WTC11 (cell line): Measurements from ENCODE around the gene TSPAN17. TPM values are rescaled to one million over a fixed set of nuclear protein-coding genes. Genes with fewer than 3 reads are reported as not detected.

Source experiments
- ATAC-seq: fragments of 200-7000 bp; cut with Tn5 transposase; 2 replicates; pipeline ENCODE4 v1.10.0; 2021; ENCODE audit warnings: mild to moderate bottlenecking, moderate library complexity
- CTCF ChIA-PET: fragments of 300-600 bp; sonication (Branson Sonifier 250); formaldehyde crosslinking; loops from one replicate; lab custom pipeline; 2021; ENCODE audit warnings: antibody characterized with exemption; lab: Charles Lee
- POLR2A ChIA-PET: fragments of 350-600 bp; sonication (Branson Sonifier 250); formaldehyde crosslinking; loops from one replicate; lab custom pipeline; 2021; ENCODE audit warnings: antibody characterized with exemption; lab: Charles Lee
- DNase-seq: peaks from one replicate; pipeline ENCODE4 v3.0.0; 2021; ENCODE audit warnings: low spot score
- H3K27ac Mint-ChIP-seq: 2 replicates; pipeline ENCODE4 v1.8.0; 2021; ENCODE audit warnings: mixed read lengths
- H3K27me3 Mint-ChIP-seq: 2 replicates; pipeline ENCODE4 v1.8.0; 2021; ENCODE audit warnings: low read depth, mild to moderate bottlenecking, moderate library complexity, mixed read lengths
- H3K36me3 Mint-ChIP-seq: 2 replicates; pipeline ENCODE4 v1.8.0; 2021; ENCODE audit warnings: mixed read lengths
- H3K4me1 Mint-ChIP-seq: 2 replicates; pipeline ENCODE4 v1.8.0; 2022; ENCODE audit warnings: mixed read lengths
- H3K4me3 Mint-ChIP-seq: 2 replicates; pipeline ENCODE4 v1.8.0; 2021; ENCODE audit warnings: mild to moderate bottlenecking, moderate library complexity, mixed read lengths
- H3K9me3 Mint-ChIP-seq: 2 replicates; pipeline ENCODE4 v1.8.0; 2021; ENCODE audit warnings: mixed read lengths
- CDX4 ChIP-seq: fragments of 250-450 bp; sonication (Bioruptor Pico); IDR thresholded peaks from 2 replicates; pipeline ENCODE4 v1.9.0; 2021; ENCODE audit warnings: moderate library complexity, mild to moderate bottlenecking, inconsistent platforms, borderline replicate concordance
- CREB1 ChIP-seq: sonication (generic); formaldehyde crosslinking; IDR thresholded peaks from 2 replicates; pipeline ENCODE4 v1.8.0; 2023; ENCODE audit warnings: mild to moderate bottlenecking, missing genetic modification reagents
- ESRRA ChIP-seq: sonication (generic); formaldehyde crosslinking; IDR thresholded peaks from 2 replicates; pipeline ENCODE4 v1.8.1; 2022; ENCODE audit warnings: mild to moderate bottlenecking, missing genetic modification reagents, borderline replicate concordance
- FOXJ3 ChIP-seq: sonication (generic); formaldehyde crosslinking; IDR thresholded peaks from 2 replicates; pipeline ENCODE4 v1.9.0; 2021; ENCODE audit warnings: missing genetic modification reagents, mild to moderate bottlenecking, borderline replicate concordance
- FOXP4 ChIP-seq: sonication (generic); formaldehyde crosslinking; IDR thresholded peaks from 2 replicates; pipeline ENCODE4 v1.8.0; 2022; ENCODE audit warnings: mild to moderate bottlenecking, missing genetic modification reagents
- HMGXB4 ChIP-seq: sonication (generic); formaldehyde crosslinking; IDR thresholded peaks from 2 replicates; pipeline ENCODE4 v1.8.1; 2023; ENCODE audit warnings: mild to moderate bottlenecking, moderate library complexity, missing genetic modification reagents
- JAZF1 ChIP-seq: fragments of 250-450 bp; sonication (Bioruptor Pico); IDR thresholded peaks from 2 replicates; pipeline ENCODE4 v1.9.0; 2021; ENCODE audit warnings: moderate library complexity, mild to moderate bottlenecking, inconsistent platforms
- MLX ChIP-seq: sonication (generic); formaldehyde crosslinking; IDR thresholded peaks from 2 replicates; pipeline ENCODE4 v1.8.1; 2023; ENCODE audit warnings: mild to moderate bottlenecking, missing genetic modification reagents, moderate library complexity
- MYBL2 ChIP-seq: sonication (generic); formaldehyde crosslinking; IDR thresholded peaks from 2 replicates; pipeline ENCODE4 v1.8.1; 2023; ENCODE audit warnings: mild to moderate bottlenecking, moderate library complexity, missing genetic modification reagents
- NR2C2 ChIP-seq: sonication (generic); formaldehyde crosslinking; IDR thresholded peaks from 2 replicates; pipeline ENCODE4 v1.8.0; 2022; ENCODE audit warnings: mild to moderate bottlenecking, missing genetic modification reagents
- NR3C1 ChIP-seq: sonication (generic); formaldehyde crosslinking; conservative IDR thresholded peaks from 2 replicates; pipeline ENCODE4 v1.8.1; 2023; ENCODE audit warnings: low read depth, mild to moderate bottlenecking, missing genetic modification reagents
- PREB ChIP-seq: sonication (generic); formaldehyde crosslinking; IDR thresholded peaks from 2 replicates; pipeline ENCODE4 v1.8.1; 2022; ENCODE audit warnings: mild to moderate bottlenecking, missing genetic modification reagents, moderate library complexity, borderline replicate concordance
- SP1 ChIP-seq: sonication (generic); formaldehyde crosslinking; conservative IDR thresholded peaks from 2 replicates; pipeline ENCODE4 v1.8.1; 2022; ENCODE audit warnings: missing genetic modification reagents
- TCF7 ChIP-seq: sonication (generic); formaldehyde crosslinking; IDR thresholded peaks from 2 replicates; pipeline ENCODE4 v1.8.0; 2022; ENCODE audit warnings: mild to moderate bottlenecking, low read depth, missing genetic modification reagents, moderate library complexity
- ZNF121 ChIP-seq: sonication (generic); formaldehyde crosslinking; IDR thresholded peaks from 2 replicates; pipeline ENCODE4 v1.8.0; 2023; ENCODE audit warnings: missing genetic modification reagents
- ZNF416 ChIP-seq: fragments of 250-450 bp; sonication (Bioruptor Pico); IDR thresholded peaks from 2 replicates; pipeline ENCODE4 v1.9.0; 2021; ENCODE audit warnings: mild to moderate bottlenecking, inconsistent platforms
- ZNF423 ChIP-seq: fragments of 250-450 bp; sonication (Bioruptor Pico); IDR thresholded peaks from 2 replicates; pipeline ENCODE4 v2.1.2; 2022; ENCODE audit warnings: mild to moderate bottlenecking, moderate library complexity
- ZNF512 ChIP-seq: sonication (generic); formaldehyde crosslinking; IDR thresholded peaks from 2 replicates; pipeline ENCODE4 v1.8.1; 2022; ENCODE audit warnings: missing genetic modification reagents, borderline replicate concordance
- total RNA-seq: library from RNA; stranded (reverse); gene quantifications from 3 replicates; pipeline ENCODE4 v1.2.3, GENCODE V29; 2021

TSPAN17 gene
- total RNA-seq, 1 experiment from 2014 or later: 47.8 TPM

GRCh38 chr5:176639981-176640380 is 7.3 kb upstream of the TSPAN17 start:
- no peak overlapping the region for H3K4me3 Mint-ChIP-seq
- ChIA-PET CTCF (interaction anchor here (0.9 to 1.7 kb wide), 2 partner anchors 9 to 21 kb away, joined by 5 to 6 read pairs; partner anchors contain the start of genes EIF4E1B and SNCB), POLR2A (no interaction called here)
- H3K9me3 Mint-ChIP-seq: peaks cover 5% of the 10 kb centered on the region
- DNase-seq: no peak
- H3K27me3 Mint-ChIP-seq: peaks cover 17% of the 10 kb centered on the region
- H3K27ac Mint-ChIP-seq: no peak overlapping the region
- ATAC-seq: no peak
- H3K4me1 Mint-ChIP-seq: peaks cover 33% of the 10 kb centered on the region
- H3K36me3 Mint-ChIP-seq: no peaks in the 10 kb centered on the region
- TF ChIP-seq ESRRA: no peak
- no peak for TF ChIP-seq NR2C2 (CRISPR knock-in tag)
- no peak for TF ChIP-seq ZNF423 (CRISPR knock-in tag)
- TF ChIP-seq, all 79 proteins: peak for 0

- Mint-ChIP-seq H3K9me3 (no peaks in the 10 kb centered on the region), H3K4me1 (peaks cover 30% of the 10 kb centered on the region), H3K27me3 (peaks cover 12% of the 10 kb centered on the region), H3K36me3 (no peaks in the 10 kb centered on the region), H3K4me3 (no peak overlapping the region), H3K27ac (no peak overlapping the region)
- ChIA-PET CTCF (interaction anchor here (0.5 to 1.6 kb wide), 2 partner anchors 10 to 20 kb away, joined by 3 to 4 read pairs; partner anchors contain the start of genes EIF4E1B and SNCB), POLR2A (no interaction called here)
- TF ChIP-seq TCF7 (CRISPR knock-in tag): no peak
- DNase-seq (no peak), ATAC-seq (no peak)
Measured at GRCh38 chr5:176640616-176641015, 6.7 kb upstream of the TSPAN17 start.

GRCh38 chr5:176642675-176643490 is 4.4 kb upstream of the TSPAN17 start:
- H3K27ac Mint-ChIP-seq: no peak overlapping the region
- H3K27me3 Mint-ChIP-seq: peaks cover 1% of the 10 kb centered on the region; the same call in 1 of the 2 replicates
- no peak for ATAC-seq
- ChIA-PET POLR2A (no interaction called here), CTCF (interaction anchor here (0.6 to 1.7 kb wide), 5 partner anchors 12 to 195 kb away, joined by 3 to 10 read pairs (median 4); partner anchors contain the start of genes EIF4E1B and SNCB)
- no peak for DNase-seq
- no peaks in the 10 kb centered on the region for H3K9me3 Mint-ChIP-seq
- peaks cover 24% of the 10 kb centered on the region for H3K4me1 Mint-ChIP-seq
- no peak overlapping the region for H3K4me3 Mint-ChIP-seq
- no peak for TF ChIP-seq ZNF512
- TF ChIP-seq PREB: no peak
- no peak for TF ChIP-seq ZNF121 (CRISPR knock-in tag)
- no peak for TF ChIP-seq MLX (CRISPR knock-in tag)
- no peak for TF ChIP-seq FOXP4
- H3K36me3 Mint-ChIP-seq: no peaks in the 10 kb centered on the region

- ATAC-seq: no peak
- no peak for DNase-seq
- Mint-ChIP-seq H3K9me3 (no peaks in the 10 kb centered on the region), H3K27me3 (no peaks in the 10 kb centered on the region; the same call in 1 of the 2 replicates), H3K36me3 (no peaks in the 10 kb centered on the region), H3K4me3 (no peak overlapping the region), H3K27ac (no peak overlapping the region), H3K4me1 (peaks cover 30% of the 10 kb centered on the region)
- CTCF ChIA-PET: interaction anchor here (0.7 to 1.8 kb wide), 5 partner anchors 13 to 281 kb away, joined by 3 to 10 read pairs (median 9); partner anchors contain the start of genes EIF4E1B and SNCB
- POLR2A ChIA-PET: interaction anchor here (0.6 kb wide), 1 partner anchor 169 kb away, joined by 4 read pairs; no protein-coding TSS in a partner anchor
- TF ChIP-seq ZNF416 (no peak), CREB1 (CRISPR knock-in tag) (no peak), NR3C1 (CRISPR knock-in tag) (no peak), FOXJ3 (no peak), MYBL2 (CRISPR knock-in tag) (no peak), JAZF1 (CRISPR knock-in tag) (no peak), CDX4 (CRISPR knock-in tag) (no peak), HMGXB4 (no peak), SP1 (no peak)
Measured at GRCh38 chr5:176643491-176644219, 3.6 kb upstream of the TSPAN17 start.
